ENCODE measurements around the gene SRPK2.
"Not testable (repeated sequence)": the region's sequence is repeated elsewhere in the genome, so short reads cannot be mapped to it uniquely, and the experiment has no call there.

The SRPK2 gene

DNA sequence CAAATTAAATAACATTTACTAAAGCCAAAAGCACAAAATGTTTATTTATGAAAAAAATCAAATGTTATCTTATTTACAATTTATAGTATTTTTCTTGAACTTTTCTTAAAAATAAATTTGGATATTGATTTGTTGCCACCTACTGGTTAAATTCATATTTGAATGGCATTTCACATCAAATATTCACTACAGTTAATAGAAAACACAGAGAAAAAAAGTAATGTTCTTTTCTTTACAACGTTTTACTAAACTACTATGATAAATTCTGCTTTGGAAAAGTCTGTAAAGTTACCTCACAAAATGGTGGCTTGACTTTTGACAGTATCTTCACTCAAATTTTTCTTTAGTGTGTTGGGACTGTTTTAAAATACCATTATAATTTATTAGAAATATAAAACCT is 52.7 kb downstream of the SRPK2 start:
- DNase-seq = peak; percentile 27

DNA sequence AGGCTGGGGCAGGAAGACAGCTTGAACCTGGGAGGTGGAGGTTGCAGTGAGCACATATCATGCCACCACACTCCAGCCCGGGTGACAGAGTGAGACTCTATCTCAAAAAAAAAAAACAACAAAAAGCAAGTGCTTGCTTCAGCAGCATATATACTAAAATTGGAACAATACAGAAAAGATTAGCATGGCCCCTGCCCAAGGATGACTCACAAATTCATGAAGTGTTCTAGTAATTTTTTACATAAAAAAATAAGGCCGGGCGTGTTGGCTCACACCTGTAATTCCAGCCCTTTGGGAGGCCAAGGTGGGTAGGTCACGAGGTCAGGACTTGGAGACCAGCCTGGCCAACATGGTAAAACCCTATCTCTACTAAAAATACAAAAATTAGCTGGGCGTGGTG is 56.1 kb downstream of the SRPK2 start:
- not testable (repeated sequence) for DNase-seq

DNA sequence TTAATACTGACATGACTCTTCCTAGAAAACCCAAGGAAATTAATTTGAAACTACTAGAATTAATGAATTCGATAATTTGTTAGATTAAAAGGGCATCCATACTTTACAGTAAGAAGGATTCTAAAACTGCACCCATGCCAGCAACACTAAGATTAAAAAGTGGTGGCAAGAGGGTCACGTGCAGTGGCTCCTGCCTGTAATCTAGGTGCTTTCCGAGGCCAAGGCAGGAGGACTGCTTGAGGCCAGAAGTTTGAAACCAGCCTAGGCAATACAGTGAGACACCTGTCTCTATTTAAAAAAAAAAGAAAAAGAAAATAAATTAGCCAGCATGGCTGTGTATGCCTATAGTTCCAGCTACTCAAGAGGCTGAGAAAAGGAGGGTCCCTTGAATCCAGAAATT is 58.2 kb downstream of the SRPK2 start:
- DNase-seq = no peak

DNA sequence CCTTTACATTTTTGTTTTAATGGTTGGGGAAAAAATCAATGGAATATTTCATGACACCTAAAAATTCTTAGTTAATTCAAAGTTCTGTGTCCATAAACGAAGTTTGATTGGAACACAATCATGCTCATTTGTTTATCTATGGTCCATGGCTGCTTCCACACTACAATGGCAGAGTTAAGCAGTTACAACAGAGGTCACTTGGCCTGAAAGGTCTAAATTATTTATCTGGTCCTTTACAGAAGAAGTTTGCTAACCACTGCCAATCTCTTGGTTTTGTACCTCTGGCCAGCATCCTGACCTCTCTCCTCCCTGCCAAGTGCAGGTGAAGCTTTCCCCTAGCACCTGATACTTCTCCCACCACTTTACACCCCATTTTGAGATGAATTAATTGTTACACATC is 61.5 kb downstream of the SRPK2 start:
- no peak for DNase-seq

DNA sequence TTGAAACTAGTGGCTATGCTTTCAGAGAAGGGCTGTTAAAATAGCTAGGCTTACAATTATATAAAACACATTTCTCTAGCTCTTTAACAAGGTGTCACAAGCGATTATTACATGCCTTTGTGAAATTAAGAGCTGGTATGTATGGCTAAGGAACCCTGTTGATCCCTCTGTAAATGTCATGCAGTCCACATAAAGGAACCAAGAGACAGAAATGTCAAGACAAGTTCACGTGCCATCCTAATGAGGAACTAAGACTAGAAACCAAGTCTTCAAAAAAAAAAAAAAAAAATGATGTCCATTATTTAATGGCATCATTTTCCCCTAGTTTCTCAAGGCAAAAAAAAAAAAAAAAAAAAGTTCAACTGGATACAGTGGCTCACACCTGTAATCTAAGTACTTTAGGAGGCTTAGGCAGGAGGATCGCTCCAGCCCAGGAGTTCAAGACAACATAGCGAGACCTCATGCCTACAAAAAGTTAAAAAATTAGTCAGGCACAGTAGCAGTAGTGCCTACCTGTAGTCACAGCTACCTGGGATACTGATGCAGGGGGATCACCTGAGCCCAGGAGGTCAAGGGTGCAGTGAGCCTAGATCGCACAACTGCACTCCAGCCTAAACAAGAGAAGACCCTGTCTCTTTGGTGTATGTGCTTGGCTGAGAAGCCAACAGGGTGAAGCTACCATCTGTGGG is 63.4 kb downstream of the SRPK2 start:
- DNase-seq = peak; percentile 41

DNA sequence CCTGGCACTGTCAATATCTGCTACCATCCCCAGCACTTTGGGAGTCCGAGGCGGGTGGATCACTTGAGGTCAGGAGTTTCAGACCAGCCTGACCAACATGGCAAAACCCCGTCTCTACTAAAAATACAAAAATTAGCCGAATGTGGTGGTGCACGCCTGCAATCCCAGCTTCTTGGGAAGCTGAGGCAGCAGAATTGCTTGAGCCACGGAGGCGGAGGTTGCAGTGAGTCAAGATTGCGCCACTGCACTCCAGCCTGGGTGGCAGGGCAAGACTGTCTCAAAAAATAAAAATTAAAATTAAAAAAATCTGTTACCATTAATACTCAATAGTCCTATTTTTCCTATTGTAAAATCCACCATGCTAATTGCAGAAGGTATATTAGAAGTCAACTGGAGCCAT is 64.1 kb downstream of the SRPK2 start:
- DNase-seq = not testable (repeated sequence)

DNA sequence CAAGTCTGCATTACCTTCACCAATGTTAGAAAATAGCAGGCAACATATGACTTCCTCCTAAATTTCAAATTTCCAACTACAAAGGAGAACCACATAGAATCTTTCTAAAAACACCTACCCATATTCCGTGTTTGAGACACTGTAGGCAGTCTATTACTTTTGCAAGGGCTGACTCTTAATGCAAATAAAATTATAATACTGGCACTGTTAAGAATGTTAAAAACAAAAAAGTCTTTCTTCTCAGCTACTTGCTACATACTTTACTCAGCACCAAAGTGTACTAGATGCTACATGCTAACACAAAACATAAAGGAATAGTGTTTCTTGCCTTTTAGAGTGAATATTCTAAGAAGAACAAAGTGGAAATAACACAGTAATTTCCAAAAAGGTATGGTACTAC is 65.4 kb downstream of the SRPK2 start:
- no peak for DNase-seq

DNA sequence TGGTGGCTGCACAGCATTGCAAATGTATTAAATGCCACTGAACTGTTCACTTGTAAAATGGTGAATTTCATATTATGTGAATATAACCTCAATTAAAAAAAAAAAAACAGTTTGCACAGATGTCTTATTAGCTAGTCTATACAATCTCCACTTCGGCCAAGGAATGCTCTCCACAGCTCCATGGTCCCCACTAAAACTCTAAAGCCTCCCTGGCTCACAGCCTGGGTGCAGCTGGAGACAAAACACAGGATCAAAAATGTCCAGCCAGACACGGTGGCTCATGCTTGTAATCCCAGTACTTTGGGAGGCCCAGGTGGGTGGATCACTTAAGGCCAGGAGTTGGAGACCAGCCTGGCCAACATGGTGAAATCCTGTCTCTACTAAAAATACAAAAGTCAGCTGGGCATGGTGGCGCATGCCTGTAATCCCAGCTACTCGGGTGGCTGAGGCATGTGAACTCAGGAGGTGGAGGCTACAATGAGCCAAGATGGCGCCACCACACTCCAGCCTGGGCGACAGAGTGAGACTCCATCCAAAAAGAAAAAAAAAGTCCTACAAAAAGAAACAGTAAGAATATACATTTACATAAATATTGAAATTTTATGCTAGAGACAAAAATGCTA is 66.0 kb downstream of the SRPK2 start:
- no peak for DNase-seq

DNA sequence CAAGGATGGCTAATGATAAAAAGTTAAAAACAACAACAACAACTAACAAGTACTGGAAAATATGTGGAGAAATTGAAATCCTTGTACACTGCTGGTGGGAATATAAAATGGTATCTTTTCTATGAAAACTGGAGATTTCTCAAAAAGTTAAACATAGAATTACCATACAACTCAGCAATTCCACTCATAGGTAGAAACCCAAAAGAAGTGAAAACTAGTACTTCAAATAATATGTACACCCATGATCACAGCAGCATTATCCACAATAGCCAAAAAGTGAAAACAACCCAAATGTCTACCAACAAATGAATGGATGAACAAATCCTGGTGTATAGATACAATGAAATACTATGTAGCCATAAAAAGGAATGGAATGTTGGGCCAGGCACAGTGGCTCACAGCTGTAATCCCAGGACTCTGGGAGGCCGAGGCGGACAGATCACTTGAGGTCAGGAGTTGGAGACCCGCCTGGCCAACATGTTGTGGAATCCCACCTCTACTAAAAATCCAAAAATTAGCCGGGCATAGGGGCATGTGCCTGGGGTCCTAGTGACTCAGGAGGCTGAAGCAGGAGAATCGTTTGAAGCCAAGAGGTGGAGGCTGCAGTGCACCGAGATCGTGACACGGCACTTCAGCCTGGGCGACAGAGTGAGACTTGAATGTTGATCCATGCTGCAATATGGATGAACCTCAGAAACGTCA is 66.8 kb downstream of the SRPK2 start:
- no peak for DNase-seq

DNA sequence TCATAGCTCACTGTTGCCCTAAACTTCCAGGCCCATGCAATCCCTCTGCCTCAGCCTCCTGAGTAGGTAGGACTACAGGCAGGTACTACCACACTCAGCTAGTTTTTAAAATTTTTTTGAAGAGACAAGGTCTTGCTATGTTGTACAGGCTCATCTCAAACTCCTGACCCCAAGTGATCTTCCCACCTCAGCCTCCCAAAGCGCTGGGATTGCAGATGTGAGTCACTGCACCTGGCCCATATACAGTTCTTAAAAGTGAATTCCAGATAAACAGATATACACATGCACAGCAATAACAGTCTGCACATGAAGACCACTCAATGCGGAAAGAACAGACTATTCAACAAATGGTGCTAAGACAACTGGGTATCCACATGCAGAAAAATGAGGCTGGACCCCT is 67.8 kb downstream of the SRPK2 start:
- DNase-seq = no peak

DNA sequence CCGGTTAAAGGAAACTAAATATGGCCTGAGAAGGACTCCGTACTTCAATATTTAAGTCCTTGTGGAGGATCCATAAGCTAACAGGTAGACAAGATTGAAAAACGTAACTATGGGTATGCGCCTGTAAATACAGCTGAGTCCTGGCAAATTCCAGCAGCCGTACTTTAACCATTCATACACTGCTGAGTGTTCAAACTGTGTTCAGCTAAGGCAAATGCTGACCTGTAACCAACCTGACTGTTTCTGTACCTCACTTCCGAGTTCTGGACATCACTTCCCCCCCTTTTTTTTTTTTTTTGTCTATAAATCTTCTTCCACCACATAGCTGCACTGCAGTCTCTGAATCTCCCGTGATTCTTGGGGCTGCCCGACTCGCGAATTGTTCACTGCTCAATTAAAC is 69.1 kb downstream of the SRPK2 start:
- DNase-seq = no peak

DNA sequence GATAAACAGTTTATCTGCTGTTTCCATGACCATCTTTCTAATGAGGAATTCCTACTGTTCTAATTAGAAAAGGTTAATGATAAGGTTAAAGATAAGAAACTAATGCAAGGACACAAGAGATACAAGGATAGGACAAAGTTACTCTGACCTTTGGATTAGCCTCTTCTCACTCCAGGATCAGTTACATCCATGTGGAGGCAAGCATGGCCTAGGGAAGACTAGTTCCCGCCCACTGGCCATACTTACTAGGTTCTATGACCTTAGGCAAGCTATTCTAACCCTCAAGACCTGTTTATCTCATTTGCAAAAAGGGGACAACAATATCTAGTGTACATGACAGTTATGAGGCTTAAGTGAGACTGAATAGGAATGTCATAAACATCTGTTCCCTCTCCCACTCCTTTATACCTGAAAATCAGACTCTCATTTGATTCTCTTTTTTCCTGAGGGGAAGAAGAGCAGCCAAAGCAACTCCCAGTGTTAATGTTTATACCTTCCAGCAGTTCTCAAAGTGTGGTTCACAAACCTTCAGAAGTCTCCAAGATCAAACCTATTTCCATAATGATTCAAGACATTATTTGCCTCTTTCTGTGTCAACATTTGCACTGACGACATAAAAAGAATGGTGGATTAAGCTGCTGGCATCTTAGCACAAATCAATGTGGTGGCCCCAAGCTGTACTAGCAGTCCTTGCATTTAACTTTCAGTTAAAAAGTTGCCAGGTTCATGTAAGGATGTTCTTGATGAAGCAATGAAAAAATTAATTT is 72.0 kb downstream of the SRPK2 start:
- no peak for DNase-seq

DNA sequence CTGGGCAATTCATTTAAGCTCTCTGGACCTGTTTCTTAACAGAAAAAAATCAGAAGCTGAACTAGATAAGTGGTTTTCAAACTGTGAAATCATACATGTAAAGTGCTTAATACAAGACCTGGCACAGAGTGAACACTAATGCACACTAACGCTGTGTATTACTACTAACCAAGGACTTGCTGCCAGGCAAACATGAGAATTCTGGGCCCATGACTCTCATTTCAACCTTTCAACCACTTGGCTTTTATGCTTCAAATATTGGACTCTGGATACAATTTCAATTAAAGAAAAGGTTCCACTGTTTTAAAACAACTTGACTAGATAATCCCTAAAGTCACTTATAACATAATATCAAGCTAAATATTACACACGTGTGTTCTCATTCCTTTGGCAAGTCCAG is 73.4 kb downstream of the SRPK2 start:
- DNase-seq = no peak

DNA sequence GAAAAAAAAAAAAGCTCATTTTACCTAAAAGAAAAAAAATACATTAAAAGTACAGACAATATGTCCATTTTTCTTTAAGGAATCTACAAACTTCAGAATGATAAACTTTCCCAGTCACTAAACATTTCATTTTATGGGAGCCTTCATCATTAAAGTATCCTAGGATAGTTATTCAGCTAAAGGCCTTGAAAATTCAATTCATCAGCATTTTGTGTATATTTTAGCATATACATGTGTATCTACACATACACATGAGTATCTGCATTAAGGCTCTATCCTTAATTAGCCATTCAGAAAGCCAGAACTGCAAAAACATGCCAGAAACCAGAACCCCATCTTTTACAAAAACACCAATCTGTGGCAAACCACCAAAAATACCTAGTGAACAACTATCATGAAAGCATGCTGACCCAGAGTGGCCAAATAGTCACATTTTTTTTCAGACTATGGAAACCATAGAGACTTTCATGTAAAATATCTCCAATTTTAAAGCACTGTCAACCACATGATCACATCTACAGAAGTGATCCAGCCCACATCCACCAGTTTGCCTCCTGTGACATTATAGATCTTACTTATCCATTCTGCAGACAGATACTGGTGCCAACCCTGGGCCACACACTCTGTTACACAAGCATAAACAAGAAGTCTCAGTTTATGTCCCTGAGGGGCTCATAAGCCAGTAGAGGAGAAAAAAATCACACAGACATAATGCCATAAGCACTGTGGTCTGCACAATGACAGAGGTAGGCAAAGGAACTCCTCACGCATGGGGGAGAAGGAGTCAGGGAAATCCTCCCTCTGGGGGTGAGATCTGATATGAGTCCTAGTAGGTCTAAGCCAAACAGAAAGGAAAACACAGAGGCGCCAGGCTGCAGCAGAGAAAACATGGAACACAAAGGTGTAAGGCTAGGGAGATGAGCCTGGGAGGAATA is 79.2 kb downstream of the SRPK2 start:
- DNase-seq = peak; percentile 32

DNA sequence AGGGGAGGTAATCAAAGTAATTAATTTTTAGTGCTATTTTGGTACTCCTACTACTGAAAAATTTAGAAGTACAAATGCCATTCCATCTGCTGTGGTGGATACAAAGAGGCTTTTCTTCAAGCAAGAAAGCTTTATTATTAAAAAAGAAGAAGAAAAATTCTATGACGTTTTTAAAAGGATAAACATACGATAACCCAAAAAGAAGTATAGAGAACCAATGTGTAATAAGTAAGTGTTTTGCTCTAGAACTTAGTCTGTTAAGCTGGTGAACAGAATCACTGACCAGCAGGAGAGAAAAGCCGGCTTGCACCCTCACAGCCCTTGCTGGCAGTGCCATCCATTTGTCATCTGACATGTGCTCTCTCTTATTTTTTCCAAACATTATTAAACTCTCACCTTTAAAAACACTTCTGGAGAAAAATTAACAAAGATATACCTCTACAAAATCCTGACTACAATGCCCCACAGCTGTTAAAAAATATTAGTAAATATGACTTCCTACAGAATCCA is 81.5 kb downstream of the SRPK2 start:
- DNase-seq = no peak

DNA sequence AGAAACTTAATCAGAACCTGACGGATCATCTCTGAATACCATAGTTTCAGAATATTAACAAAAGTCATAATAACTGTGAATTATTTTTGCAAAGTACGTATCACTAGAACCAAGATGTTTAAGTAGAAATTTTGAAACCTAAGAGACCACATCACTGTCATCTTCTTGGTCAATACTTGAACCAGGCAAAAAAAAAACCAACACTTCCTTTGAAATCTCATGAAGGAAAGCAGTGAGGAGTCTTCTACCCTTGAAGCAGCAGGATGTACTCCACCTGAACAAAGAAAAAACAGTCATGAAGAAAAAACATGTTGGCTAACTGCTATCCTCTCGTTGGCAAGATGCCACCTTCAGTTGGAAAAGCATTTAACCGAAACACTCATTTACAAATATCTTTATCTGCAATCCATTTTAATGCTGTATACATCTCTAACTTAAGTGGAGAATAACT is 82.4 kb downstream of the SRPK2 start:
- no peak for DNase-seq

DNA sequence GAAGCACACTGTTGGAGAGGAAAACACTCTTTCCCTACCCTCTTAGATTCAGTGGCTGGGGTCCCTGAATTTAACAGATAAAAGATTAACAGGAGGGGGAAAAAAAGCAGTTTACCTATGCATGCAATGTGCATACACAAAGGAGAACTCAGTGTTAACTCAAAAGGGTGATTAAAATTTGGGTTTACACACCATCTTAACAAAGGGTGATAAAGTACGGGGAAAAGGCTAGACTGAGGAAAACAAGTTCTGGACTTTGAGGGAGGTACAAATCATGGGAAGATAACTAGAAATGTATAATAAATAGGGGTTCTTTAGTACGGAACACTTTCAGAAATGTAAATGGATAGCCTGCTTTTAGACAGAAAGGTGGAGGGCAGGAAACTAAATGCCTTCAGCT is 83.1 kb downstream of the SRPK2 start:
- no peak for DNase-seq

DNA sequence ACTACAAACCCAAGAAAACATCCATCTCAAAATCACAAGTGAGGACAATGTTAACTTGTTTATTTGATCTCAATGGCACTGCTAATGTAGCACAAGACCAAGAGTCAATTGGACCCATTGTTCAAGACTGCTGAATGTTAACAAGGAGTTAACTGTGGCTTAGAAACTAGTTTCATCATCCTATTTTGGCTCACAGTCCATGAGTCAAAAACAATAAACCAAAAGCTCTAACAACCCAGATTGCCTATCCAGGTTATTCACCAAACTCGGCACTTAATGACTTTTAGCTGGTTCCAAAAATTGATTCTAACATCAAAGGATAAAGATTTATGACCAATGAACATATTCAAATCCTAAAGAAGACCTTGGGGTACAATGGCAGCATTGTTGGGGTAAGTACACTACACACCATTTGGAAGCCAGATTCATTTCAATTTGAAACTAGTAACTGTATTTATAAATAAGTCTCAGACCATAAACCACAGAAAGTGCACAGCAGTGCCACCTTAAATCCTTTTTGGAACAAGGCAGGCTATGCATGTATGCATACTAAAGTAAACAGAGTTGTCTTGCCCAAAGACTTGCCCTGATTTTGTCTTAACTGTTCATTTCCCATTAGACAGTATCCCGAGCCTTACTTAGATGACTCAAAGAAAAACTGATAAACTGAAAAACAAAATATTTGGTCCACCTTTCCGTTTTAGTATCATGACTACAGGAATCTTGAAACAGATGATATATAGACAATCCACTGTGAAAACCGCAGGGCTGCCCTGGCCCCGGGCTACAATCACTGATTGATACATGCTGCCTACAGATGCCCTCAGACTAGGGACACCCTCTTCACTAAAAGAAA is 84.5 kb downstream of the SRPK2 start:
- DNase-seq = no peak

DNA sequence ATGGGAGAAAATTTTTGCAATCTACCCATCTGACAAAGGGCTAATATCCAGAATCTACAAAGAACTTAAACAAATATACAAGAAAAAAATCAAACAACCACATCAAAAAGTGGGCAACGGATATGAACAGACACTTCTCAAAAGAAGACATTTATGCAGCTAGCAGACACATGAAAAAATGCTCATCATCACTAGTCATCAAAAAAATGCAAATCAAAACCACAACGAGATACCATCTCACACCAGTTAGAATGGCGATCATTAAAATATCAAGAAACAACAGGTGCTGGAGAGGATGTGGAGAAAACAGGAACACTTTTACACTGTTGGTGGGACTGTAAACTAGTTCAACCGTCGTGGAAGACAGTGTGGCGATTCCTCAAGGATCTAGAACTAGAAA is 88.1 kb downstream of the SRPK2 start:
- not testable (repeated sequence) for DNase-seq

DNA sequence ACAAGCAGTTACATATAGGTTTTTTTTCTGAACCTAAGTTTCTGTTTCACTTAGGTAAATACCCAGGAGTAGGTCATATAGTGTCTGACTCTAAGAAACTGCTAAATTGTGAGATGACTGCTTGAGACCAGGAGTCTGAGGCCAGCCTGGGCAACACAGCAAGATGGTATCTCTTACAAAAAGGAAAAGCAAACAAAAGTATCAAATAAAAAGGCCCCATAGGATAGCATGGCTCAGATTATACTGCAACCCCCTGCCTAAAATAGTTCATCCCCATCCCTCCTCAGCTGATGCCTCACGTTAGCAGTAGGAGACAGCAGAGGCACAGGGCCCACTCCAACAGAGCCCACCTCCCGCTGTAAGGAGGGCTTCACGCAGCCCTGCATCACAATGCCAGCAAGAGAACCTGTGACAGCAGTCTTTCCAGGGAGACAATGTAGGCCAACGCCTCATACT is 90.3 kb downstream of the SRPK2 start:
- no peak for DNase-seq

DNA sequence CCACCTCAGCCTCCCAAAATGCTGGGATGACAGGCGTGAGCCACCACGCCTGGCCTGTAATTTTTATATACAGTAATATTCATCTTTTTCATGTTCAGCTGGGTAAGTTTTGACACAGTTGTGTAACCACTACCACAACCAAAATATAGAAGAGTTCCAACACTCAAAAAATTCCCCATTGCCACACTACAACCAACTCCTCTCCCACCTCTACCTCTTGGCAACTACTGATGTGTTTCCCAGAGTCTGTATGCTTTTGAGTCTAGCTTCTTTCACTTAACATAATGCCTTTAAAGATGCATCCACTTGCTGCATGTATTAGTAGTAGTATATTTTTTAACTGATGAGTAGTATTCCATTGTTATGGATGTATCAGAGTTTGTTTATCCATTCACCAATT is 90.7 kb downstream of the SRPK2 start:
- DNase-seq = no peak

Measured in eye (tissue), 1 donor.